NT2/D1 (cell line): ENCODE results near the gene GREB1.

Experiments used
- DNase-seq: peaks from one replicate; pipeline ENCODE4 v3.0.0-alpha.2; 2011; ENCODE audit warnings: low read depth, low spot score
- H3K27me3 ChIP-seq: 2 replicates; pipeline ENCODE4 v1.6.0; 2011; ENCODE audit warnings: mild to moderate bottlenecking; ENCODE audit not compliant: insufficient read length, insufficient read depth
- H3K36me3 ChIP-seq: 2 replicates; pipeline ENCODE4 v1.6.1; 2011; ENCODE audit warnings: mild to moderate bottlenecking, low read length, mixed read lengths; ENCODE audit not compliant: insufficient read depth, insufficient read length
- H3K4me1 ChIP-seq: 2 replicates; pipeline ENCODE4 v1.5.1; 2011; ENCODE audit not compliant: insufficient read depth, insufficient read length
- H3K4me3 ChIP-seq: 2 replicates; pipeline ENCODE4 v1.5.1; 2011; ENCODE audit warnings: low read depth; ENCODE audit not compliant: insufficient read length
- H3K9ac ChIP-seq: 2 replicates; pipeline ENCODE4 v1.6.0; 2011; ENCODE audit warnings: low read depth; ENCODE audit not compliant: insufficient read length
- H3K9me3 ChIP-seq: 2 replicates; pipeline ENCODE4 v1.5.1; 2011; ENCODE audit warnings: mild to moderate bottlenecking, low read length; ENCODE audit not compliant: insufficient read depth
- SUZ12 ChIP-seq: IDR thresholded peaks from 2 replicates; pipeline ENCODE4 v1.6.1; 2011; ENCODE audit not compliant: insufficient read length, insufficient read depth; ENCODE audit errors: extremely low read depth
- YY1 ChIP-seq: IDR thresholded peaks from 2 replicates; pipeline ENCODE4 v1.6.1; 2011; ENCODE audit not compliant: insufficient read length, insufficient read depth
- ZNF274 ChIP-seq: IDR thresholded peaks from 2 replicates; pipeline ENCODE4 v1.6.1; 2011; ENCODE audit warnings: mild to moderate bottlenecking, low read depth, low read length

The GREB1 gene

GRCh38 chr2:11574176-11575046 lies 40.6 kb downstream of the GREB1 start:
- TF ChIP-seq SUZ12 = no peak
- no peak for TF ChIP-seq ZNF274
- no peak for TF ChIP-seq YY1
- H3K9ac ChIP-seq = no peak overlapping the region

DNA sequence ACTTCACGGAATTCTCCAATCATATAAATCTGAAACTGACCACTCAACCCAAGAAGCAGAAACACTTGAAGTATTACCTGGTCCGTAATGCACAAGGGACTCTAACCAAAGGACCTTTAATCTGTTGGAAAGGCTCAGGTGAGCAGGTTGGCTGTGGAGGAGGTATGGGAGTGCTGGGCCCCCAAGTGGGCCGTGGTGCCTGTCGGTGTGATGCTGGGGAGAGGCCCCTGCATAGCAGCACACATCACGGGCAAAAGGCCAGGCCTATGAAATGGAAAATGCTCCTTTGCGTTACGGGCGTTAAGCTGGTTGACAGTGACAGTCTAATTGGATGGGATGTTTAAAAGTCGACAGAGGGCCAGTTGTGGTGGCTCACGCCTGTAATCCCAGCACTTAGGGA lies 42.6 kb downstream of the GREB1 start:
- H3K4me1 ChIP-seq = peaks cover 2% of the 10 kb centered on the region
- H3K27me3 ChIP-seq = no peaks in the 10 kb centered on the region
- DNase-seq = no peak
- TF ChIP-seq ZNF274 = no peak
- TF ChIP-seq YY1 = no peak
- no peak for TF ChIP-seq SUZ12
- H3K9ac ChIP-seq = no peak overlapping the region
- H3K36me3 ChIP-seq = peaks cover 22% of the 10 kb centered on the region
- H3K4me3 ChIP-seq = no peak overlapping the region
- H3K9me3 ChIP-seq = no peaks in the 10 kb centered on the region

More at GRCh38 chr2:11574176-11575046, 40.6 kb downstream of the GREB1 start:
- no peak for DNase-seq
- Histone ChIP-seq H3K9me3 (no peaks in the 10 kb centered on the region), H3K27me3 (no peaks in the 10 kb centered on the region), H3K4me3 (no peak overlapping the region), H3K4me1 (peaks cover 2% of the 10 kb centered on the region), H3K36me3 (peaks cover 13% of the 10 kb centered on the region)

- TF ChIP-seq ZNF274 (no peak), SUZ12 (no peak), YY1 (no peak)
- no peaks in the 10 kb centered on the region for H3K9me3 ChIP-seq
- no peak overlapping the region for H3K4me3 ChIP-seq
- H3K4me1 ChIP-seq = no peaks in the 10 kb centered on the region
- peaks cover 23% of the 10 kb centered on the region for H3K36me3 ChIP-seq
- no peak overlapping the region for H3K9ac ChIP-seq
- DNase-seq = no peak
- no peaks in the 10 kb centered on the region for H3K27me3 ChIP-seq
Measured at GRCh38 chr2:11577101-11577883, 43.4 kb downstream of the GREB1 start.

GRCh38 chr2:11578081-11578948 lies 44.5 kb downstream of the GREB1 start:
- Histone ChIP-seq H3K9me3 (no peaks in the 10 kb centered on the region), H3K4me3 (no peak overlapping the region), H3K36me3 (peaks cover 23% of the 10 kb centered on the region), H3K27me3 (no peaks in the 10 kb centered on the region), H3K4me1 (no peaks in the 10 kb centered on the region), H3K9ac (no peak overlapping the region)
- no peak for DNase-seq
- TF ChIP-seq SUZ12 (no peak), YY1 (no peak), ZNF274 (no peak)

DNA sequence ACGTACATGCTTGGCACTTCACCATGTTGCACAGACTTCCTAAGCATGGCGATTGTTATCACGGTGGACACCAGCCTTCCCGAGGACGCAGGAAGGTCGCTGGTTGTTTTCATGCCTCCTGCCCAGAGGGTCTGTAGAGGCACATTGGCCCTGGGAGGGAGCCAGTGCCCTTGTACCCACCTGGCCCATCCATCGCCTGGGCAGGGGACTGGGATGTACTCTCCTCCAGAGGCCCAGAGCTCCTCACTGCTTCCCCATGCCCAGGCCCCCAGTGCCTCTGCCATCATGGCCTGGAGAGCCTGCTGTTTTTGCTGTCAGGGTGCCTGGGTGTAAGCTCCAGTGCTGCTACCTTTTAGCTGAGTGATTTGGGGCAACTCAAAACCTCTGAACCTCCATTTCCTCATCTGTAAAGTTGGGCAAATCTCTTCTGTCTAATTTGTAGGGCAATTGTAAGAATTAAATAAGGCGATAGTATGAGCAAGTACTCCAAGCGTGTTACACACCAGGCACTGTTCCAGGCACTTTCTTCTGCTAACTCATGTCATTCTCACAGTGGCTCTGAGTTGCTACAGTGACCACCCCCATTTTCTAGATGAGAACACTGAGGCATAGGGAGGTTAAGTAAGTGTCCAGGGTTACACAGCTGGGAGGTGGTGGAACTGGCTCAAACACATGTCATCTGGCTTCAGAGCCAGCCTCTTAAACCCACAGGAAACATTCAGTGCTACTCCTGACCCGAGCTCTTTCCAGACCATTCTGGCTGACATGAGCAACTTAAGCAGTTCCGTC lies 45.3 kb downstream of the GREB1 start:
- Histone ChIP-seq H3K9me3 (no peaks in the 10 kb centered on the region), H3K9ac (no peak overlapping the region), H3K36me3 (peaks cover 23% of the 10 kb centered on the region), H3K4me3 (no peak overlapping the region), H3K27me3 (no peaks in the 10 kb centered on the region), H3K4me1 (no peaks in the 10 kb centered on the region)
- DNase-seq = no peak
- TF ChIP-seq SUZ12 (no peak), ZNF274 (no peak), YY1 (no peak)

DNA sequence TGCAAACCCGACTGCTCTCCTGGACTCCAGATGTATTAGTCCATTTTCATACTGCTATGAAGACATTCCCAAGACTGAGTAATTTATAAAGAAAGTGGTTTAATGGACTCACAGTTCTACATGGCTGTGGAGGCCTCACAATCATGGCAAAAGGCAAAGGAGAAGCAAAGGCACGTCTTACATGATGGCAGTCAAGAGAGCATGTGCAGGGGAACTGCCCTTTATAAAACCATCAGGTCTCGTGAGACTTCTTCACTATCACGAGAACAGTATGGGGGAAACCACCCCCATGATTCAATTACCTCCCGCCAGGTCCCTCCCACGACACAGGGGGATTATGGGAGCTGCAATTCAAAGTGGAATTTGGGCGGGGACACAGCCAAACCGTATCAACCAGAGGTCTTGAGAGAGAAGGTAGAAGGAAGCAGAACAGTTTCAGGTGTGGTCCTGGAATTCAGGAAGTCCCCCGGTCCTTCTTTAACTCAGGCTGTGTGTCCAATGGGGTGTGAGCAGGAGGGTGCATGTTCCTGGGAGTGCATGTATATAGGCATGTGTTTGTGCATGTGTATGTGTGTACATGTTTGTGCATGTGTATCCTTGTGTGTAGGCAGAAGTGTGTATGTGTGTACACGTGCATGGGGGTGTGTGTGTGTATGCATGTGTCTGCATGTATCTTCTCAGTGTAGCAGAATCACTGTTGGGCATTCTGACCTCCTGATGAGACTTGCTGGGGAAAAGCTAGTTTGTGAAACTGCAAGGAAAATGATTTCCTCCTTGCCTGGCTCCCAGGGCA lies 46.2 kb downstream of the GREB1 start:
- no peak for DNase-seq
- Histone ChIP-seq H3K4me3 (no peak overlapping the region), H3K27me3 (no peaks in the 10 kb centered on the region), H3K9ac (no peak overlapping the region), H3K9me3 (no peaks in the 10 kb centered on the region), H3K36me3 (peaks cover 23% of the 10 kb centered on the region), H3K4me1 (no peaks in the 10 kb centered on the region)
- TF ChIP-seq YY1 (no peak), ZNF274 (no peak), SUZ12 (no peak)
